ELF-1 (cell line): ENCODE measurements around the gene SAP130.

Experiments
- DNase-seq: peaks from one replicate; pipeline ENCODE4 v3.0.0-alpha.2; 2016; ENCODE audit warnings: low read depth, low spot score

The SAP130 gene

DNA sequence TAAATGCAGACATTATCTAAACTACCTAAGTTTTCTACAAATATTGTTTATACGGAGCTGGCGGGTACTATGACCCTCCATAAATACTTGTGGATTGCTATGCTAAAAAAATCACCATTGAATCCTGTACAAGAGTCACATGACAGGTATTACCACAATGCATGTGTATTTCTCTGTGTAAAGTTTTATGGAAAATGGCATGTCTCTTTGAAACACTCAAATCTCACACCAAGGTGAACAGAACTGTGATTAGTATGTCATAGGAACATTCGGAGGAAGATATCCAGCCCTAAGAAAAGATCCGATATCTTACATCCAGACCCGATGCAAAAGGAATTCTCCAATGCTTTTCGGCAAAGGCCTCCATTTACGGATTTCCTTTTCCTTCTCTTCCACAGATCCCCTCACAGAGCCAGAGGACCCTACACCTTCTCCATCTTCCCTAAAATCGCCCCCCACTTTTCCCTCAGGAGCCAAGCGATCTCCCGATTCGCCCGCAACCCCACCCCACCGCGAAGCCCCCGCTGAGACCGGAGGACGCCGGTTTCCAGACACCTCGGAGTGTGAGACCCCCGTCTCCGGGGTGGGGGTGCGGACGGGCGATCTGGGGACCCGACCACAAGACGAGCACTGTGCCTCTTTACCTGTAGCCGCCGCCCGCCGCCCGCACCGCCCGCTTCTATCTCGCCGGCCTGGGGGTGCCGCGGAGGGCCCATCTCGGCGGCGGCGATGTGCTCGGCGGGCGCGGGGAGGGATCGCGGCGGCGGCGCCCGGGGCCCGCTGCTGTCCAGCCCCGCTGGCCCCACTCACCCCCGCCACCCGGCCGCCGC lies 1.2 kb downstream of the SAP130 start:
- peak; percentile 17 for DNase-seq

- DNase-seq, result no peak
These were observed 3.0 kb downstream of the SAP130 start for GRCh38 chr2:128024816-128025215.

- no peak for DNase-seq
These were observed 10.3 kb downstream of the SAP130 start for GRCh38 chr2:128017561-128017960.

GRCh38 chr2:128016620-128017019 lies 11.2 kb downstream of the SAP130 start:
- DNase-seq, result no peak

DNA sequence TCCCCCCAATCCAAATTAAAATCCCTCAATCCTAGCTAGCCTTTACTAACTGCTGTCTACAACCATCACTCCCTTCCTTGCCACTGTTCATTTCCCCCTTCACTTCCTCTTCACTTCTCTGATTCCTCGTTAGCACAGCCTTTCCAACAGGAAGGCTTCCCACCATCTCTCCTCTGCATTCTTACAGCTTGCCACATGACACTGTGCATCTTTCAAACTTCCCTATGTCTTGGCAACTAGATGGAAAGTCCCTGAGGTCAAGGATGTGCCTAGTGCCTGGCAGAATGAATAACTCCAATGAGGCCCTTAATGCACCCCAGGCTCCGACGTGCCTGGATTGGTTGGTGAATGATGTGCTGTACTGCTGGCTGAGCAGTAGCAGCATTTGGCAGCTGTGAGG lies 15.2 kb downstream of the SAP130 start:
- DNase-seq, result no peak

DNA sequence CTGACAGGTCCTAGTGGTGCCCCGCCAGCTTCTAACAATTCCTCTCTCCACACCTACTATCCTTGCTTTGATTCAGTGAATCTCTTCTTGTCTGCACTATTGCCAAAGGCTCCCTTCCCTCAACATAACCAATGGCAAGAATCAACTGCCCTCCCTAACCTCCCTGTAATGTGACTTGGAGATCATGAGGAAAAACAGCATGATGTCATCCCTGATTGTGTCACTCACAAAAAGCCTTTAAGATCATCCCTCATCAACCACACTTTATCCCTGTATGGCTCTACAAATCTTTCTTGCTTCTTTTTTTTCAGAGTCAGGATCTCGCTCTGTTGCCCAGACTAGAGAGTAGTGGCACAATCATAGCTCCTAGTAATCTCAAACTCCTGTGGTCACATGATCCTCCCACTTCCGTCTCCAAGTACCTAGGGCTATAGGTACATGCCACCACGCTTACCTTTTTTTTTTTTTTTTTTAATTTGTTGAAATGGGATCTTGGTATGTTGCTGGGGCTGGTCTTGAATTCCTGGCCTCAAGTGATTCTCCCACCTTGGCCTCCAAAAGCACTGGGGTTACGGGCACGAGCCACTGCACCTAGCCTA lies 19.7 kb downstream of the SAP130 start:
- DNase-seq, result no peak

DNA sequence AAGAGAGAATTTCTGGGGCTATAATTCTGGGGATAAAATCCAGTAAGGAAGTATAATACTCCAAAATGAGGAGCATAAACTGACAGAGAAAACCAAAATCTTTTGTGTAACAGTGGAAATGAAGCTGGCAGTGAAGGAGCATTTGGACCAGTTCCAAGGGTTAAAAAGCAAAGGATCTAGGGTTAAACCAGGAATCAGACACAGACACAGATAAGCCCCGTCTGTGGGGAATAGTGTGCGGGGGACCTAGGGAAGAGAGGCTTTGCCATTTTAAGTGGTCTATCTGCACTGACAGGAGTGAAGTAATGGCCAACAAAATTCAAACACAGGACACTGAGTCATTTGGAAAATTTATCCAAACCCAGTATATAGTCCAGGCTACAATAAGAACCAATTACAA lies 23.4 kb downstream of the SAP130 start:
- DNase-seq, result no peak

GRCh38 chr2:128003463-128003862 lies 24.4 kb downstream of the SAP130 start:
- DNase-seq, result no peak

GRCh38 chr2:127996160-127996559 lies 31.7 kb downstream of the SAP130 start:
- no peak for DNase-seq

DNA sequence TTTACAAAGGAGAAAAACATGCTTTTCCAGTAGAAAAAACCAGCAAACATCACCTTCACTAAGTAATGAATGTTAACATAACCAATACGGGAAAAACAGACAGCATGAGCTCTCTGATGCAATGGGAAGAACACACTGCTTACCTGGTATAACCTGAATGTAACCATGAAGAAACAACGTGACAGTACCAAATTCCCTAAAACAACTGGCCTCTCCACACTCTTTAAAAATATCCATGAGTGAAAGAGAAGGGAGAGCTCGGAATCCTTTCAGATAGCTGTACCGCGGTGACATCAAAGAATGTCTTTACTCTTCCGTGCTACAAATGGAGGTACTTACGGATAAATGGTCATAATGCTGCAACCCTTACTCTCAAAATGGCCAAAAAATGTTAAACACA lies 32.1 kb downstream of the SAP130 start:
- no peak for DNase-seq

GRCh38 chr2:127993659-127994058 lies 34.2 kb downstream of the SAP130 start:
- no peak for DNase-seq

DNA sequence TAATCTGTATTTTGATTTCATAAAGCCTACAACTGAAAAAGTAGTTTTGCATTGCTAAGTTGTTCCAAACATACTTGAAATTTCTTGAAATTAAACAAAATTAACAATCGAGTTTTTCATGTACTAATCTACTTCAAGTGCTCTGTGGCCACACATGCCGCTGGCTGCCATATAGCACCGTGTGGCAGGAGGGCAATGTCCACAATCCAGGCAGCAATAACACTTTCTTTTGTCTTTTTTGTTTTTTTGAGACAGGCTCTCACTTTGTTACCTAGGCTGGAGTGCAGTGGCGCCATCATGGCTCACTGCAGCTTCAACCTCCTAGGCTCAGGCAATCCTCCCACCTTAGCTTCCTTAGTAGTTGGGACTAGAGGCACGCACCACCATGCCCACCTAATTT lies 36.1 kb downstream of the SAP130 start:
- peak; percentile 2 for DNase-seq

- DNase-seq, result no peak
These were observed 41.2 kb downstream of the SAP130 start for GRCh38 chr2:127986548-127987079.

DNA sequence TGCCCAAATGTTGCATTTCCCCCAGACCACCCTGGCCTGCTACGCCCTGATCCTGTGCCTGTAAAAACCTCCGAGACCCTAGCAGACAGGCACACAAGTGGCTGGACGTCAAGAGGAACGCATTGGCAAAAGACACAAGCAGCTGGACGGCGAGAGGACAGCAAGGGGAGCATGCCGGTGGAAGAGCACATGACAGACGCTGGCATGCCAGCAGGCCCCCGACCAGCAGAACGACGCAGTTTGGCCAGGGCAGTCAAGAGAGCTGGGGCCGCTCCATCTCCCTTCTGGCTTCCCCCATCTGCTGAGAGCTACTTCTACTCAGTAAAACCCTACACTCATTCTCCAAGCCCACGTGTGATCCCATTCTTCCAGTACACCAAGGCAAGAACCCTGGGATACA lies 42.1 kb downstream of the SAP130 start:
- DNase-seq, result no peak

- DNase-seq, result no peak
These were observed 42.7 kb downstream of the SAP130 start for GRCh38 chr2:127985026-127985734.

DNA sequence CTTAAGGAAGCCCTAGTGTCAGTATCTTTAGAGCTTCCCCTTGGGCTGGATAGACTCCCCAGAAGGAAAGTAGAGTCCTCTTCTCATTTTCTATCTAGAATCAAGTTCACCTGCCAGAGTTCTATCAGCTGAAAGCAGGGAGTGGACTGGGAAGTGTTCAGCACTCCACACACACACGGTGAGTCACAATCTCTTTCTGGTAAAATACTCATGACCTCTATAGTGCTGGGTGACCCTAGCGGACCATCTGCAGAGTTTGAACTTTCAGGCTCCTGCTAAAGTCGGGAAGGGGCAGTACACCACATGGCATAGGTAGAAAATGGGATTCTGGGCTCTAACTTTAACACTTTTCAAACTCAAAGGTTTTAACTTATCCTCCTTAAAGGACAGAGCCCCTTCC lies 43.3 kb downstream of the SAP130 start:
- DNase-seq, result no peak

GRCh38 chr2:127969446-127969845 lies 58.4 kb downstream of the SAP130 start:
- no peak for DNase-seq

- DNase-seq, result no peak
These were observed 59.1 kb downstream of the SAP130 start for GRCh38 chr2:127968610-127969339.

DNA sequence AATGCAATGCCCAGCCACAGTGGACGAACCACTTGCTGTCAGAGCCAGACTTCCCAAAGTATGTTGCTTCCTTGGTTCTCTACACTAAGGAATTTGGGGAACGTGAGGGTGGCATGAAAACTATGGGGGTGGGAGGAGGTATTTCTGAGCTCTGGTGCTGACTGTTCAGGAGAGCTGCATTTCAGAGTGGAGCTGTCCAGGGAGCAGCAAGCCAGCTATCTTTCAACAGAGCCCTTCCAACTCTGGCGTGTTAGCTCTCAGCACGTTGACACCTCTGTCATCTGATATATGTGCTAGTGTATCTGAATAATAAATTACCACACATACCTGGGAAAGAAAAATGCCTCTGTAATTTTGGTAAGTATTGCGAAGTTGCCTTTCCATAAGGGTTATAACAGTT lies 66.1 kb downstream of the SAP130 start:
- DNase-seq, result peak; percentile 4

DNA sequence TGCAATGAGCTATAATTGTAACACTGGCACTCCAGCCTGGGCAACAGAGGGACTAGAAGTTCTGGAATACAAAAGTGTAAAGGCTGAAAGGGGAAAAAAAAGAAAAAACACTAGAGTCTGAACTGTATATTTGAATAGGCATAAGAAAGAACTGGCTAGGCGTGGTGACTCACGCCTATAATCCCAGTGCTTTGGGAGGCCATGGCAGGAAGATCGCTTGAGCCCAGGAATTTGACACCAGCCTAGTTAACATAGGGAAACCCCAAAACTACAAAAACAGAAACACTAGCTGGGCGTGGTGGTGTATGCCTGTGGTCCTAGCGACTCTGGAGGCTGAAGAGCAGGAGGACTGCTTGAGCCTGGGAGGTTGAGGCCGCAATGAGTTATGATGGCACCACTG lies 70.6 kb downstream of the SAP130 start:
- DNase-seq, result no peak

- DNase-seq, result no peak
These were observed 73.0 kb downstream of the SAP130 start for GRCh38 chr2:127954857-127955256.

GRCh38 chr2:127953849-127954248 lies 74.0 kb downstream of the SAP130 start:
- no peak for DNase-seq
